Memory B cell (primary cell): ENCODE measurements around the gene SFTA2.
A peak's percentile ranks its signal among the peaks of the same experiment; 100 is the strongest.
"Not testable (repeated sequence)": the region's sequence is repeated elsewhere in the genome, so short reads cannot be mapped to it uniquely, and the experiment has no call there.

Source experiments
- ATAC-seq: fragments of 150-1000 bp; cut with Tn5 transposase; 2 replicates; pipeline ENCODE4 v1.10.0; 2021; ENCODE audit warnings: low read depth, mild to moderate bottlenecking, moderate library complexity
- DNase-seq, 2 donors: peaks; one replicate each; pipeline ENCODE4 v3.0.0; 2022; ENCODE audit warnings: low spot score in 2 of 2
- H3K27ac Mint-ChIP-seq: one replicate; pipeline ENCODE4 v1.8.0; 2022; ENCODE audit warnings: mild to moderate bottlenecking, moderate library complexity, mixed read lengths
- H3K27me3 Mint-ChIP-seq: one replicate; pipeline ENCODE4 v1.8.0; 2022; ENCODE audit warnings: mixed read lengths
- H3K36me3 Mint-ChIP-seq: one replicate; pipeline ENCODE4 v1.8.0; 2022; ENCODE audit warnings: mild to moderate bottlenecking, mixed read lengths
- H3K4me1 Mint-ChIP-seq: one replicate; pipeline ENCODE4 v1.8.0; 2022; ENCODE audit warnings: mixed read lengths
- H3K4me3 Mint-ChIP-seq: one replicate; pipeline ENCODE4 v1.8.0; 2022; ENCODE audit warnings: mild to moderate bottlenecking, moderate library complexity, mixed read lengths
- H3K9me3 Mint-ChIP-seq: one replicate; pipeline ENCODE4 v1.8.0; 2022; ENCODE audit warnings: mixed read lengths

SFTA2 gene

DNA sequence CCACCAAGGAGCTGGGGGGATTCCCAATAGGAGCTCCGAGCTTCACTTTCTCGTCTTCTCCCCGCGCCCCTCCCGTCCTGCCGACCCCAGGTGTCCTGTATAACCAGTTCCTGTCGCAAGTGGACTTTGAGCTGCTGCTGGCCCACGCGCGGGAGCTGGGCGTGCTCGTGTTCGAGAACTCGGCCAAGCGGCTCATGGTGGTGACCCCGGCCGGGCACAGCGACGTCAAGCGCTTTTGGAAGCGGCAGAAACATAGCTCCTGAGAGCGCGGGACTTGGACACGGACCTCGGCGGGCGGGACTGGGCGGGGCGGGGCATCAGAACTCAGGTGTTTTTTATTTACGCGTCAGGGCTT, 18.3 kb downstream of the SFTA2 start:
- Mint-ChIP-seq H3K27ac (peak overlapping the region; percentile 84), H3K27me3 (no peaks in the 10 kb centered on the region), H3K4me3 (peak overlapping the region; percentile 94), H3K36me3 (peaks cover 22% of the 10 kb centered on the region), H3K9me3 (no peaks in the 10 kb centered on the region), H3K4me1 (peaks cover 27% of the 10 kb centered on the region)
- ATAC-seq: peak; percentile 3
- DNase-seq: no peak

DNA sequence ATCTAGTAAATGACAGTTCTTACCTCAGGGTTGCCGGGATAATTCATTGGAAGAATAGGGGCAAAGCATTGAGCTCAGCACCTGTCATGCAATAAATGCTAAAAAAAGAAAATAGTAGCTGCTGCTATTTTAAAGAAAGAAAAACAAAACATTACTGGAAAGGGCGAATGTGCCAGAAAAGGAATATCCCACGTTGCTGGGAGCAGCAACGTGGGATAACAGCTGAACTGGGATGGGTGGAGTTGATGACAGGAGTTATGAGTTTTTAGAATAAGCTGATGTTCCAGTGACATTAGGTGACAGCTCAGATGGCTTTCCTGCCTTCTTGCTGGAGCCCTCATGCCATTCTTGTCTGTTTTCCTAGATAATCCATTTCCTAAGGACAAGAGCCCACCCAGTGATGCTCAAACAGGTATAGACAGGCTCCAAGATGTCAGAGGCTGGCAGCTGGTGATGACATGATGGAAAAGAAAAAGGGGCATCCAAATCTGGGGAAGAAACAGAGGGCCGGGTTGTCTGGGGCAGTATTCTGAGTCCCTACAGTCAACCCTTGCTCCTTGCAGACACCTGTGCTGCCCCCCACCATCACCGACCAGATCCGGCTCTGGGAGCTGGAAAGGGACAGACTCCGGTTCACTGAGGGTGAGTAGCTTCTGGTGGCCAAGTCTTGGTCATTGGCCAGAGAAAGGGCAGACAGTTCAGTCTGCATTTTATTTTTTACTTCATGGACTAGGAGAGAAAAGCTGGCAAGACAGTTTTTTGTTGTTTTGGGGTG, 19.0 kb downstream of the SFTA2 start:
- DNase-seq (no peak), ATAC-seq (no peak)
- H3K36me3 Mint-ChIP-seq: peaks cover 17% of the 10 kb centered on the region
- H3K27me3 Mint-ChIP-seq: no peaks in the 10 kb centered on the region
- no peaks in the 10 kb centered on the region for H3K9me3 Mint-ChIP-seq
- peak overlapping the region; percentile 94 for H3K4me3 Mint-ChIP-seq
- H3K27ac Mint-ChIP-seq: peak overlapping the region; percentile 54
- peaks cover 34% of the 10 kb centered on the region for H3K4me1 Mint-ChIP-seq

DNA sequence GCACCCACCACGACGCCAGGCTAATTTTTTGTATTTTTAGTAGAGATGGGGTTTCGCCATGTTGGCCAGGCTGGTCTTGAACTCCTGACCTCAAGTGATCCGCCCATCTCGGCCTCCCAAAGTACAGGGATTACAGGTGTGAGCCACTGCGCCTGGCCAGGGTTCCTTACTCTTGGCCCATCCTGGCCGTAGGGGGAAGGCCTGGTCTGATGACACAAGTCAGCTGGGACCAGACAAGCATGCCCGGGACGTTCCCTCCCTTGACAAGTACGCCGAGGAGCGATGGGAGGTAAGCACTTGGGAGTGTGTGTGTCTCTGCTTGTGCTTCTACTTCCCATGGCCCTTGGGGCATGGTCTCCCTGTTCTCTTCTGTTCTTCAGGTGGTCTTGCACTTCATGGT, 21.5 kb downstream of the SFTA2 start:
- H3K9me3 Mint-ChIP-seq, H3K4me3 Mint-ChIP-seq, ATAC-seq, H3K36me3 Mint-ChIP-seq, H3K27ac Mint-ChIP-seq, DNase-seq, H3K27me3 Mint-ChIP-seq: not testable (repeated sequence)
- H3K4me1 Mint-ChIP-seq: peaks cover 26% of the 10 kb centered on the region

DNA sequence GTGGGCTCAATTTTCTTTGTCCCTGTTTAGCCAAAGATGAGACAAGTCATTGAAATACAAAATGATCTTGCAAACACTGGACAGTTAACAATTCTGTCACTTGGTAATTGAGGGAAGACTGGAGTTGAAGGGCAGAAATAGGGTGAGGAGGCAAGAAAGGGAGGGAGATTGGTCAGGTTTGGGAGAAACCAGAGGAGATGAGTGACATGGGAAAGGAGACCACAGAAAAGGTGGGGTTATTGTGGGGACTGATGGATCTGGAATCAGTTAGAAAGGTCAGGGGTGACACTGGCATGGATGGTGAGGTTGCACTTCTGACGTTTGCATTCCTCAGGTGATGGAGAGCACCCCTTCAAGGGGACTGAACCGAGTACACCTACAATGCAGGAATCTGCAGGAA, 23.3 kb downstream of the SFTA2 start:
- ATAC-seq: no peak
- H3K4me1 Mint-ChIP-seq: peaks cover 19% of the 10 kb centered on the region
- H3K36me3 Mint-ChIP-seq: peaks cover 8% of the 10 kb centered on the region
- peak overlapping the region; percentile 85 for H3K27ac Mint-ChIP-seq
- DNase-seq: no peak
- H3K4me3 Mint-ChIP-seq: peak overlapping the region; percentile 98
- H3K27me3 Mint-ChIP-seq: no peaks in the 10 kb centered on the region
- no peaks in the 10 kb centered on the region for H3K9me3 Mint-ChIP-seq

DNA sequence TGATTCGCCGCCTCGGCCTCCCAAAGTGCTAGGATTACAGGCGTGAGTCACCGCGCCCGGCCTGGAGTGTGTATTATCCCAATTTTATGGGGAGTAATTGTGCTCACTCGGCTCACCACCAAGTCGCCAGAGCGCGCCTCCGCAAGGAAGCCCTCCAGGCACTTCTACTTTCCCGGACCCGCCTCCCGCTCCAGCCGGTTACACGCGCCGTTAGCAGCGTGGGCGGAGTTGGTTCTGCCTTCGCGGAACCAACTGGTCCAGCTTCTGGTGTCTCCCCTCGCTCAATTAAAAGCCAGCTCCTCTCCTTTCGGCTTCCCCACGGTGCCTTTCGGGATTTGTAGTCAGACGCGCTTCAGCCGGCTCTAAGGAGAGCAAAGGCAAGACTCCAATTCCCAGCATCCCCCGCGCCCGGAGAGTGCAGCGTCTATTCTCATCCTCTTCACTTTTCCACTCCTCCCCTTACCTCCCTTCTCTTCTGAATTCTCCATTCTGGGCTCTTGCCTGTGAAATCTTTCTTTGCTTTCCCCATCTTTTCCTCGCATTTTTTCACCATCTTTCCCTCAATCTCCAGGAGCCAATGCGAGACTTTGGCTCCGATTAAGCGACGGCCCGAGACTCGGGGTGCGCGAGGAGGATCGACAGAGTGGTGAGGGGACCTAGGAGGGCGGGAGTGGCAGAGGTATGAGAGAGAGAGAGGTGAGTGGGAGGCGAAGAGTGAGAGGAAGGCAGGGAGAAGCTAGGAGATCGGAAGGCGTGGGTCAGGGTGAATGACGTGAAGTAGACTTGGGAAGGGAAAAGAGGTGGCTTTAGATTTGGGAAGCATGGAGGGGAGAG, 24.0 kb downstream of the SFTA2 start, which contains the start of gene GTF2H4:
Gene GTF2H4, plus strand, starts transcription at position 450 of the 834 bp plus-strand sequence.
- peak; percentile 82 to 86 for DNase-seq
- no peaks in the 10 kb centered on the region for H3K27me3 Mint-ChIP-seq
- peak within 1 kb of the TSS; percentile 85 for H3K27ac Mint-ChIP-seq
- H3K4me3 Mint-ChIP-seq: peak within 1 kb of the TSS; percentile 98
- no peaks in the 10 kb centered on the region for H3K9me3 Mint-ChIP-seq
- ATAC-seq: peak; percentile 98
- H3K4me1 Mint-ChIP-seq: peaks cover 19% of the 10 kb centered on the region
- H3K36me3 Mint-ChIP-seq: peaks cover 8% of the 10 kb centered on the region

DNA sequence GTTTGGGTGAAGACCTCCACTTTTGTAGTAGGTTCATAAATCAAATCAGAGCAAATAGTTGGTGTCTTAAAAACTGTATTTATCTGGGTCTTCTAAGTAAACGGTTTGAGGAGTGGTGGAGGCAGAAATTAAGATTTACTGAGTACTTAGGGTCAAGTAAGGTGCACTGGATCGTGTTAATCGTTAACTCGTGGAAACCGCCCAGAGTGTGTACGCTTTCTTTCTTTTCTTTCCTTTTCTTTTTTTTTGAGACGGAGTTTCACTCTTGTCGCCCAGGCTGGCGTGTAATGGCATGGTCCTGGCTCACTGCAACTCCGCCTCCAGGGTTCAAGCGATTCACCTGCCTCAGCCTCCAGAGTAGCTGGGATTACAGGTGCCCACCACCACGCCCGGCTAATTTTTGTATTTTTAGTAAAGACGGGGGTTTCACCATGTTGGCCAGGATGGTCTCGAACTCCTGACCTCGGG, 24.6 kb downstream of the SFTA2 start:
- not testable (repeated sequence) for H3K27me3 Mint-ChIP-seq, H3K36me3 Mint-ChIP-seq, H3K27ac Mint-ChIP-seq, H3K9me3 Mint-ChIP-seq, DNase-seq, ATAC-seq
- H3K4me3 Mint-ChIP-seq: peak overlapping the region; percentile 98
- H3K4me1 Mint-ChIP-seq: peaks cover 25% of the 10 kb centered on the region

DNA sequence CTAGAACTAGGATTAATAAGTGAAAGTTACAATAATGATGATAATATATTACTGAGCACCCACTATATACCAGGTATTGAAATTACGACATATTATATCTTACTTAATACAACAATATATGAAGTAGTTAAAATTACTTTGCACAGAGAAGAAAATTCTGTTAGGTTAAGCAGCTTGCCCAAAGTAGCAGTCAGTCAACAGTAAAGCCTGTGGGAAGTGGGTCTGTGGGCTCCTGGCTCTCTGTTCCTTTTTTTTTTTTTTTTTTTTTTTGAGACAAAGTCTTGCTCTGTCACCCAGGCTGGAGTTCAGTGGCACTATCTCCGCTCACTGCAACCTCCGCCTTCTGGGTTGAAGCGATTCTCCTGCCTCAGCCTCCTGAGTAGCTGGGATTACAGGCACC, 28.7 kb downstream of the SFTA2 start:
- H3K36me3 Mint-ChIP-seq: peaks cover 12% of the 10 kb centered on the region
- no peaks in the 10 kb centered on the region for H3K9me3 Mint-ChIP-seq
- H3K27ac Mint-ChIP-seq: no peak overlapping the region
- no peak for DNase-seq
- H3K27me3 Mint-ChIP-seq: no peaks in the 10 kb centered on the region
- H3K4me1 Mint-ChIP-seq: peaks cover 14% of the 10 kb centered on the region
- ATAC-seq: peak; percentile 18
- H3K4me3 Mint-ChIP-seq: no peak overlapping the region

DNA sequence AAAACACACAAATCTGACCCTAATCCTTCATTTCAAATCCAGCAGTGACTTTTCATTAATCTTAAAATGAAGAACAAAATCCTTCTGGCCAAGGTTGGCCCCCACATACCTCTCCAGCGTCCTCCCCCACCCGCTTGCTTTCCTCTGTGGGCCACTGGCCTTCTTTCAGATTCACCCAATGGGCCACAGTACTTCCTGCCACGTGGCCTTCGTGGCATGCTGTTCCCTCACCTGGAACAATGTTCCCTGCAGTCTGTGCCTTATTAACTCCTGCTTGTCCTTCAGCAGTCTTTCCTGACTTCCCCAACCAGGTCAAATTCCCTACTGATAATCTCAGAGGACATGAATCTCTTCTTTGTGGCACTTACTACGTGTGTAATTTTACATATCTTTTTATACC, 29.3 kb downstream of the SFTA2 start:
- Mint-ChIP-seq H3K27ac (no peak overlapping the region), H3K9me3 (no peaks in the 10 kb centered on the region), H3K4me1 (peaks cover 9% of the 10 kb centered on the region), H3K36me3 (peaks cover 13% of the 10 kb centered on the region), H3K4me3 (no peak overlapping the region), H3K27me3 (no peaks in the 10 kb centered on the region)
- ATAC-seq (no peak), DNase-seq (no peak)

DNA sequence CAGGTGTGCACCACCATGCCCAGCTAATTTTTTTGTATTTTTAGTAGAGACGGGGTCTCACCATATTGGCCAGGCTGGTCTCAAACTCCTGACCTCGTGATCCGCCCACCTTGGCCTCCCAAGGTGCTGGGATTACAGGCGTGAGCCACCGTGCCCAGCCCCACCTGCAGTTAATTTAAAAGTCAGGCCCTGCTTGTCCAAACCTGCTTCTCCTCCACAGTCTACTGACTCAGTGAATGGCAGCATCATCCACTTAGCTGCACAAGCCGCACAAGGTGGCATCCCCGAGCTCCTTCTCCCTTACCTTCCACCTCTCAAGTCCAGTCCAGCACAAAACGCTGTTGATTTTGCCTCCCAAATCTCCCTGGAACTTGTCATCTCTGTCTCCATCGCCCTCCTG, 29.8 kb downstream of the SFTA2 start:
- ATAC-seq, H3K27ac Mint-ChIP-seq, H3K4me3 Mint-ChIP-seq, H3K4me1 Mint-ChIP-seq, DNase-seq, H3K9me3 Mint-ChIP-seq, H3K27me3 Mint-ChIP-seq: not testable (repeated sequence)
- H3K36me3 Mint-ChIP-seq: peaks cover 13% of the 10 kb centered on the region

DNA sequence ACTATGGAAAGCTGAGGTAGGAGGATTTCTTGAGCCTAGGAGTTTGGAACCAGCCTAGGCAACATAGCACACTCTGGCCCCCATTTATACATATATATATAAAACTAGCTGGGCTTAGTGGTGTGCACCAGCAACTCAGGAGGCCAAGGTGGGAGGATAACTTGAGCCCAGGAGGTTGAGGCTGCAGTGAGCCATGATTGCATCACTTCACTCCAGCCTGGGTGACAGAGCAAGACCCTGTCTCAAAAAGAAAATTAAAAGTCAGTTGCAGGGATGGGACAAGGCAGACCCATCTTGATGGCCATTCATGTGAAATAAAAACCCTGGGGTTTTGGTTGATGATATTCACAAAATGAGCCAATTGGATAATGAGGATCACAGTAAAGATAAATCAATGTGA, 30.5 kb downstream of the SFTA2 start:
- H3K36me3 Mint-ChIP-seq: peaks cover 16% of the 10 kb centered on the region
- peaks cover 7% of the 10 kb centered on the region for H3K4me1 Mint-ChIP-seq
- no peaks in the 10 kb centered on the region for H3K9me3 Mint-ChIP-seq
- H3K27ac Mint-ChIP-seq: no peak overlapping the region
- DNase-seq (no peak), ATAC-seq (no peak)
- no peaks in the 10 kb centered on the region for H3K27me3 Mint-ChIP-seq
- H3K4me3 Mint-ChIP-seq: no peak overlapping the region

DNA sequence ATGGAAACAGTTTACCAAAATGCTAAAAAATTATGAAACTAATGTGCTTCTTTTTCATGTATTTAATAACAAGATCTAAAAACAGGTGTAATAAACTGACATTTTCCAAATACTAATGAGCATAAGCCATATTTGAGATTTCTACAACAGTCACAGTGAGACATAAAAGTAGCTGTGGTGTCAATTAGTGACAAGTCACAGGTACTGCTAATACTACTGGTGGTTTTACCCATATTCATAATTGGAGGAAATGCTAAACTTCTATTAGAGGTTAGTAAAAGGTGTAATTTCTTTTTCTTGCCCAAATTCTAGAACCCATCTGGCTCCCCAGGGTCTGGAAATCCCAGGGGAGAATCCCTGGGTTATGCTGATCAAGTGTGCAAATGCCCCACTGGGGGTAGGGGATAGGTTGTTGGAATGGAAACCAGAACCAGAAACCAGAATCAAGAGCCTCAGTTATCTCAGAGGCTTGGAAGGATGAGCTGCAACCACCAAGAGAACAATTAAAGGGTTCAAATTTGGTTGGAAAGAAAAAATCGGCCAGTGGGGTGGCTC, 31.0 kb downstream of the SFTA2 start:
- no peak overlapping the region for H3K27ac Mint-ChIP-seq
- peaks cover 7% of the 10 kb centered on the region for H3K4me1 Mint-ChIP-seq

DNA sequence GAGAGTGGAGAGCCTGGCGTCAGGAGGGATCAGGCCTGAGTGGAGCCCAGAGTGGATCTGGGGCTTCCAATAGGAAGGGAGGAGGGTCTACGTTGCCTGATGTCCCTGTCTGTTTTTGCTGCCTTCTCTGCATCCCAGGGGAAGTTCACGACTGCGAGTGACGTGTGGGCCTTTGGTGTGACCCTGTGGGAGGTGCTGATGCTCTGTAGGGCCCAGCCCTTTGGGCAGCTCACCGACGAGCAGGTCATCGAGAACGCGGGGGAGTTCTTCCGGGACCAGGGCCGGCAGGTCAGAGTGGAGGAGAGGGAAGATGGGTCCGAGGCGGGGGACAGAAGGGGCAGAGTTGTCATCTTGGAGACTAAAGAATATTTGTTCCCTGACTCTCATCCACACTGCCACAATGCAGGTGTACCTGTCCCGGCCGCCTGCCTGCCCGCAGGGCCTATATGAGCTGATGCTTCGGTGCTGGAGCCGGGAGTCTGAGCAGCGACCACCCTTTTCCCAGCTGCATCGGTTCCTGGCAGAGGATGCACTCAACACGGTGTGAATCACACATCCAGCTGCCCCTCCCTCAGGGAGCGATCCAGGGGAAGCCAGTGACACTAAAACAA, 33.1 kb downstream of the SFTA2 start:
- Mint-ChIP-seq H3K36me3 (peaks cover 26% of the 10 kb centered on the region), H3K4me1 (peaks cover 7% of the 10 kb centered on the region), H3K9me3 (no peaks in the 10 kb centered on the region), H3K4me3 (no peak overlapping the region), H3K27ac (no peak overlapping the region), H3K27me3 (no peaks in the 10 kb centered on the region)
- DNase-seq: no peak
- ATAC-seq: no peak

More for the DNA sequence above, 31.0 kb downstream of the SFTA2 start:
- H3K36me3 Mint-ChIP-seq: peaks cover 17% of the 10 kb centered on the region
- DNase-seq (no peak), ATAC-seq (no peak)
- no peak overlapping the region for H3K4me3 Mint-ChIP-seq
- no peaks in the 10 kb centered on the region for H3K9me3 Mint-ChIP-seq
- no peaks in the 10 kb centered on the region for H3K27me3 Mint-ChIP-seq

DNA sequence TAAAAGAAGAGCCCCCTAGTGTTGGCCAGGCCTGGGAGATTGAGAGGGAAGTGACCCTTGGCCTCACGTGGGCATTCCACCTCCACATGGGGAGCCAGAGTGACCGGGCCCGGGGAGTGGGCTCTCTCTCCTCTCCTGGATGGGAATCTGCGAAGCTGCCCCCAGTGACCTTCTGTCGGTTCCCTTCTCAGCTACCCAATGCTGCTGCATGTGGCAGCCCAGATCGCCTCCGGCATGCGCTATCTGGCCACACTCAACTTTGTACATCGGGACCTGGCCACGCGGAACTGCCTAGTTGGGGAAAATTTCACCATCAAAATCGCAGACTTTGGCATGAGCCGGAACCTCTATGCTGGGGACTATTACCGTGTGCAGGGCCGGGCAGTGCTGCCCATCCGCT, 34.1 kb downstream of the SFTA2 start:
- no peak overlapping the region for H3K27ac Mint-ChIP-seq
- no peak for ATAC-seq
- H3K4me3 Mint-ChIP-seq: no peak overlapping the region
- no peak for DNase-seq
- H3K27me3 Mint-ChIP-seq: no peaks in the 10 kb centered on the region
- H3K9me3 Mint-ChIP-seq: no peaks in the 10 kb centered on the region
- H3K36me3 Mint-ChIP-seq: peaks cover 27% of the 10 kb centered on the region
- H3K4me1 Mint-ChIP-seq: peaks cover 6% of the 10 kb centered on the region

DNA sequence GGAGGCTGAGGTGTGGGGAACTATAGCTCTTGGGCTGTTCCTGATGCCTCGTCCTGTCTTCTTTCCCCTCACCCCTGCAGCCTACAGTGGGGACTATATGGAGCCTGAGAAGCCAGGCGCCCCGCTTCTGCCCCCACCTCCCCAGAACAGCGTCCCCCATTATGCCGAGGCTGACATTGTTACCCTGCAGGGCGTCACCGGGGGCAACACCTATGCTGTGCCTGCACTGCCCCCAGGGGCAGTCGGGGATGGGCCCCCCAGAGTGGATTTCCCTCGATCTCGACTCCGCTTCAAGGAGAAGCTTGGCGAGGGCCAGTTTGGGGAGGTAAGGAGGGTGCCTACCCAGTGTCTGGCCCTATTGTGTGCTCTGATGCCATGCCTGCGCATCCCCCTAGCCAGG, 35.4 kb downstream of the SFTA2 start:
- ATAC-seq: no peak
- no peaks in the 10 kb centered on the region for H3K9me3 Mint-ChIP-seq
- no peak overlapping the region for H3K27ac Mint-ChIP-seq

More for the DNA sequence above, 35.4 kb downstream of the SFTA2 start:
- DNase-seq: no peak
- peaks cover 33% of the 10 kb centered on the region for H3K36me3 Mint-ChIP-seq
- no peak overlapping the region for H3K4me3 Mint-ChIP-seq
- no peaks in the 10 kb centered on the region for H3K27me3 Mint-ChIP-seq
- no peaks in the 10 kb centered on the region for H3K4me1 Mint-ChIP-seq
